ENCODE measurements around the gene PSMA5. TPM values are rescaled to one million over a fixed set of nuclear protein-coding genes. Genes with fewer than 3 reads are reported as not detected.

Gene PSMA5
- total and polyA plus RNA-seq, 10 of the 15 experiments (the other 5 are each of a cell fraction or from before 2014, with no cell fraction given) = 58.7 to 271 (median 187) TPM

DNA sequence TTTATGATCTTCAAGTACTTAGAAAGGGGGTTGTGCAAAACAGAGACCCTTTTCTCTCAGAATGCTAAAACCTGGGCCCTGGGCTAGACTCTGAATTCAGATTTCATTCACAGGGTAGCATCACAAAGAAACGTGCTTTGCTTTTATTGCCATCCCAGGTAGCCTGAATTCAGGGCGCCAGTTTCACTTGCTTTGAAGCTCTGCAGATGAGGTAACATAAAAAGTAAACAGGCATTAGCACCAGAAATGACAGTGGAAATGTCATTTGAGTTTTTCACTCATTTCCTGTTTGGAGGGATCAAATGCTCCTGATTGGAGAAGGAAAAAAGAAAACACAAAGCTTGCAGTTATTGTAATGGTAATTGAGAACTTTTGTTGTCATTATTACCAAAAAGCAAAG is 42.7 kb upstream of the PSMA5 start:
- intact Hi-C loops (cut with micrococcal nuclease; ENCODE audit: unreplicated experiment) (no loop called here), in situ Hi-C loops (cut with MboI) (no loop called here)
- WGBS (ENCODE audit: insufficient coverage, insufficient replicate concordance, low lambda C conversion rate, missing lambda C conversion rate) = 0% methylated on average over 2 of the region's 2 CpGs
- no peaks in the 10 kb centered on the region for H4K20me1 ChIP-seq (ENCODE audit: control insufficient read depth, insufficient read depth)
- H3K27ac ChIP-seq (ENCODE audit: control insufficient read depth, insufficient read depth) = no peak overlapping the region
- no peaks in the 10 kb centered on the region for H3K4me1 ChIP-seq (ENCODE audit: control insufficient read depth, insufficient read depth, low read length)
- no peak for TF ChIP-seq ETV6 (conservative IDR thresholded peaks at IDR 0.05 in 1 of 2, IDR thresholded peaks at IDR 0.05 in 1 of 2; ENCODE audit: borderline replicate concordance in 1 of 2, low read depth in 1 of 2)
- no peak for TF ChIP-seq MXI1 (IDR thresholded peaks at IDR 0.05; ENCODE audit: low read depth, low read length)
- TF ChIP-seq RCOR1 (conservative IDR thresholded peaks at IDR 0.05; ENCODE audit: low read depth, low read length) = no peak
- TF ChIP-seq CHD2 (IDR thresholded peaks at IDR 0.05; ENCODE audit: borderline replicate concordance, low read depth, low read length) = no peak
- no peak for TF ChIP-seq SP1 (IDR thresholded peaks at IDR 0.05; ENCODE audit: low read depth, low read length)
- no peak for TF ChIP-seq RB1 (IDR thresholded peaks at IDR 0.05; ENCODE audit: borderline replicate concordance)
- TF ChIP-seq RUNX3 (IDR thresholded peaks at IDR 0.05; ENCODE audit: low read length) = no peak
- TF ChIP-seq ZNF207 (IDR thresholded peaks at IDR 0.05; ENCODE audit: borderline replicate concordance) = no peak
- no peak for TF ChIP-seq ZNF217 (IDR thresholded peaks at IDR 0.05)
- no peak for TF ChIP-seq RFX5 (IDR thresholded peaks at IDR 0.05; ENCODE audit: low read depth, low read length)
- TF ChIP-seq, protein P1, sequence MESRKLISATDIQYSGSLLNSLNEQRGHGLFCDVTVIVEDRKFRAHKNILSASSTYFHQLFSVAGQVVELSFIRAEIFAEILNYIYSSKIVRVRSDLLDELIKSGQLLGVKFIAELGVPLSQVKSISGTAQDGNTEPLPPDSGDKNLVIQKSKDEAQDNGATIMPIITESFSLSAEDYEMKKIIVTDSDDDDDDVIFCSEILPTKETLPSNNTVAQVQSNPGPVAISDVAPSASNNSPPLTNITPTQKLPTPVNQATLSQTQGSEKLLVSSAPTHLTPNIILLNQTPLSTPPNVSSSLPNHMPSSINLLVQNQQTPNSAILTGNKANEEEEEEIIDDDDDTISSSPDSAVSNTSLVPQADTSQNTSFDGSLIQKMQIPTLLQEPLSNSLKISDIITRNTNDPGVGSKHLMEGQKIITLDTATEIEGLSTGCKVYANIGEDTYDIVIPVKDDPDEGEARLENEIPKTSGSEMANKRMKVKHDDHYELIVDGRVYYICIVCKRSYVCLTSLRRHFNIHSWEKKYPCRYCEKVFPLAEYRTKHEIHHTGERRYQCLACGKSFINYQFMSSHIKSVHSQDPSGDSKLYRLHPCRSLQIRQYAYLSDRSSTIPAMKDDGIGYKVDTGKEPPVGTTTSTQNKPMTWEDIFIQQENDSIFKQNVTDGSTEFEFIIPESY (IDR thresholded peaks at IDR 0.05) = no peak
- no peak for TF ChIP-seq FOXK2 (IDR thresholded peaks at IDR 0.05)
- ChIA-PET POLR2A (no interaction called here), RAD21 (ENCODE audit: unreplicated experiment) (no interaction called here), CTCF (interaction anchor here (0.7 to 1.6 kb wide), 3 partner anchors 11 to 64 kb away, joined by 3 to 6 read pairs (median 4); no protein-coding TSS in a partner anchor), SMC1A (ENCODE audit: uncharacterized antibody, unreplicated experiment) (no interaction called here)
- peaks cover 4 to 7% of the 10 kb centered on the region in 2 experiments; a peak in 3 of 4 replicates for H3K27me3 ChIP-seq (replicated peaks in 1 of 2; ENCODE audit: control insufficient read depth in 2 of 2, insufficient read depth in 2 of 2, low read length in 1 of 2)
- H3K36me3 ChIP-seq (ENCODE audit: control insufficient read depth in 2 of 2, insufficient read depth in 2 of 2, low read length in 1 of 2) = no peaks in the 10 kb centered on the region
- FAIRE-seq (no peak), DNase-seq (ENCODE audit: low read depth, low spot score) (no peak), ATAC-seq (no peak)
- H3K79me2 ChIP-seq (ENCODE audit: control insufficient read depth, insufficient read depth, low read length) = no peaks in the 10 kb centered on the region
- no peak overlapping the region for H3K4me3 ChIP-seq
- no peak overlapping the region for H3K9ac ChIP-seq (ENCODE audit: control insufficient read depth, insufficient read depth, low read length)
- no peak overlapping the region for H3K4me2 ChIP-seq (ENCODE audit: control insufficient read depth, insufficient read depth)
- no peaks in the 10 kb centered on the region for H3K9me3 ChIP-seq (replicated peaks; ENCODE audit: control insufficient read depth, insufficient read depth, low read length)
- no TSS peak for BruUV-seq (replicated peaks)
- H2AFZ ChIP-seq (ENCODE audit: control insufficient read depth, low read depth, low read length) = no peak overlapping the region
